Kidney tubule cell (primary cell): ENCODE results near the gene TGFB1I1.
A peak's percentile ranks its signal among the peaks of the same experiment; 100 is the strongest.
"Not testable (repeated sequence)": the region's sequence is repeated elsewhere in the genome, so short reads cannot be mapped to it uniquely, and the experiment has no call there.

Source experiments
- DNase-seq: peaks from one replicate; pipeline ENCODE4 v3.0.0-alpha.2; 2018; ENCODE audit warnings: low spot score

The TGFB1I1 gene

DNA sequence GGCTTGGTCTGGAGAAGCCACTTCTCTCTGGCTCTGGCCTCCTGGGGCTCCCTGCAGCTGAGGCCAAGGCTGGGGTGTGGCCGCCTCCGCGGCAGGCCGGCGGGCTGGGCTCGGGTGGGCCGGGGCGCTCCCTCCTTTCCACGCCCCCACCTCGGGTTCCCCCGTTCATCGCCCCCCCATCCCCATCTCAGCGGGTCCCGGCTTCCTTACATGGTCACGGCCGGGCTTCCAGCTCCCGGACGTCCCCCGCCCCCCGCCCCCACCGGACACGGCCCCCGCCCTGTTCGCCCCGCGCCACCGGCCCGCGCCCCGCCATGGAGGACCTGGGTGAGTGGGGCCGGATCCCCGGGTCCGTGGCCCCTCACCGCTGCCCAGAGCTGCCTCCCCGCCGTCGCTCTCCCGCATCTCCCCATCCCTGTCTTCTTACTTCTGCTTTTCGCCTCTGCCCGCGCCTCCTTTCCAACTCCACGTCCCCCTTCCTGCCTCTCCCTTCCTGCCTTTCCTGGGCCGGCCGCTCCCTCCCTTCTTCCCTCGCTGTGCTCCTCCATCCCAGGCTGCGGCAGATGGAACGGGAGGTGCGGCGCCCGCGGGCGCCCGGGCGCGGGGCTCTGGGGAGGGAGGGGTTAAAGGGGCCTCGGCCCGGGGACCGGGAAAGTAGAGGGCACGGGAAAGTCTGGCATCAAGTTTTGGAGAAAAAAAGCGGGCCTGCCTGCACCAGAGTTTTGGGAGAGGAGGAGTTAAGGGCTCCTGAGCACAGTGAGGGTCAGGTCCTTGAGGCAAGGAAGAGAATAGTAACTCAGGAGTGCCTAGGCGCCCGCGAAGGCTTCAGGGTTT is at the start of gene TGFB1I1:
Gene TGFB1I1, plus strand, starts transcription at position 278 of the 834 bp plus-strand sequence. Its CDS starts 37 bp downstream, at position 315.
- DNase-seq = peak; percentile 55

DNA sequence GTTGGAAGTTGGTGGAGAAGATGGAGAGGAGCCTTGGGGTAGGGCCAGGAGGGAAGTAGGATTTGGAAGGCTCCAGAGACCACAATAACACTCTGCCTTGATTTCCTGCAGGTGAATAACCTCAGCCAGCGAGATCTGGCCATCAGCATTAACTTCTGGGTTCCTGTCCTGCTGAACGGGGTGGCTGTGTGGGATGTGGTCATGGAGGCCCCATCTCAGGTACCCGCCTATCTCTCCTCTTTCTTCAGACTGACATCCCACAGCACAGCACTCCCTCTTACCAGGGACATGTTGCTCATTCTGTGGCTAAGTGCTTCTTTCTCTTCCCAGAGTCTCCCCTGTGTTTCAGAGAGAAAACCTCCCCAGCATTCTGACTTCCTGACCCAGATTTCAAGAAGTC is 48.7 kb upstream of the TGFB1I1 start:
- DNase-seq = no peak

DNA sequence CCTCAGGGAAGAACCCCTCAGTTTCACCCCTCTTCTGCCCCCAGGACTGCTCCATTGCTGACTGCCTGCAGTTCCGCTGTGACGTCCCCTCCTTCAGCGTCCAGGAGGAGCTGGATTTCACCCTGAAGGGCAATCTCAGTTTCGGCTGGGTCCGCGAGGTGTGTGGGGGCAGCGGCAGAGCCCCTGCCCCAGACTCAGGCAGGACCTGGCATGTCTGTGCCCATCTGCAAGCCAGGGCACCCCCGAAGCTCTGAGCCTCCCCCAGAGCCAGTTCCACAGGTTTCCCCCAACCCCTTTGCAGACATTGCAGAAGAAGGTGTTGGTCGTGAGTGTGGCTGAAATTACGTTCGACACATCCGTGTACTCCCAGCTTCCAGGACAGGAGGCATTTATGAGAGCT is 48.2 kb upstream of the TGFB1I1 start:
- no peak for DNase-seq

DNA sequence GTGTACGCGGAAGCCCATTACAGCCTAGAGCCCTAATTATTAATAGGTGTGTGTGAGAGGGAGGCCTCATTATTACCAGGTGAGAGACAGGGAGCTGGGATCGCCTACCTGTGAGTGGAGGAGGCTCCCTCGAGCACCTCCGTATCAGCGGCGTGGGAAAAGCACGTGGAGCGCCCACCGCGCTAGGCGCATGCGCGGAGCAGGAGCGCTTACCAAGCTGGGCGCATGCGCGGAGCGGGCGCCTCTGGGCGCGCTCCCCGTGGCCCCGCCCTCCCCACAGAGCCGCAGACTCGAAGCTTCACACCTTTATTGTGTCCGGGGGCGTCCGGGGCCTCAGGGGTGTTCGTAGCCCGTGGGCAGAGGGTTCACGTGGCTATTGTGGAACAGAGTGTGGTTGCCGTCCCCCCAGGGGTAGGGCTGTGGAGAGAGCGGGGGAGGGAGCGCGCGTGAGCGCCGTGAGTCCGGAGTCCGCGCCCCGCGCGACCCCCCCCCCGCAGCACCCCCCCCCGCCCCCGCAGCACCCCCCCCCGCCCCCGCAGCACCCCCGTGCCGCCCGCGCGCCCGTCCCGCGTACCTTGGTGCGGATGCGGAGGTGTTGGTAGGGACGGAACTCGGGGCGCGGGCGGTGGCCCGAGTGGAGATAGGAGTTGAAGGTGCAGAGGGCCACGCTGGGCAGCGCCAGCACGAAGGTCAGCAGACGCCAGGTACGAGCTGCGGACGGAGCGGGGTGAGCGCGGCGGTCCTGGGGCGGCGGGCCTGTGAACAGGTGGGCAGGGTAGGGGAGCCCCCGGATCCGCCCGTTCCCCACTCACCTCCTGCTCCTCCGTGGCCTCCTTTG is 44.3 kb upstream of the TGFB1I1 start:
- peak; percentile 64 for DNase-seq

DNA sequence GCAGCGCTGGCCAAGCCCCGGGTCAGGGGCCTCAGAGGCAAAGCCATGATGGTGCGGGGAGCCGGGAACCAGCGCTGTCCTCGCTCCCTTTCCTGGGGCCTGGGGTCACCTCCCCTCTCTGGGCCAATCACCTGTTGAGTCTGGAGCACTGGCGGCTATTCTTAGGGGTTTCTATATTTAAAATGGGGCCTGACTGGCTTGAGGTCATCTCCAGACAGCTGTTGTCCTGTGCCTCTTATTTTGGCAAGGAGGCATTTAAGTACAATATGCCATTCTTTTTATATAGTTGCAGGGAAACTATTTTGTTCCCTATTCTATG is 43.7 kb upstream of the TGFB1I1 start, which contains the start of gene COX6A2:
Gene COX6A2, minus strand, starts transcription at position 82 of the 319 bp plus-strand sequence. Its CDS starts 35 bp downstream, at position 47.
- no peak for DNase-seq

DNA sequence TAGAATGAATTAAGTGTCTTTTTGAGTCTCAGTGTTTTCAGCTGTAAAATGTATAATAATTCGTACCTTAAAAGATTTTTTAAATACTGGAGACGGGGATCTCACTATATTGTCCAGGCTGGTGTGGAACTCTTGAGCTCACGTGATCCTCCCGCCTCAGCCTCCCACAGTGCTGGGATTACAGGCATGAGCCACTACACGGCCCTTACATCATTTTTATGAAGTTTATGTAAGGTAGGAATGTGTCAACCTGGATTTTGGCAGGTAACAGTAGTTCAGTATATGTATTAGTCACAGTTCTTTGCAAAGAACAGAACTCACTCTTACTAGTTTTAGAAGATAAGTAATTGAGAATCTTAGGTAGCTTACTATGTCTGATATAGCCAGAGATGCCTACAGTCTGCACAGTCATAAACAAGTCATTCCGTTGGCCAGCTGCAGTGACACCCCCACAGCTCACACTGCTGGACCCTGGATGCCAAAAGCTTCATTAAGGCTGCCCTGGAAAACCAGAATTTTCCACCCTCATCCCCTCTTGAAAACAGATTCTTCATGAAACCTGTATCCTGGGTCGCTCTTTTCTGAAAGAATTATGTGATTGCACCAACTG is 43.2 kb upstream of the TGFB1I1 start:
- no peak for DNase-seq

DNA sequence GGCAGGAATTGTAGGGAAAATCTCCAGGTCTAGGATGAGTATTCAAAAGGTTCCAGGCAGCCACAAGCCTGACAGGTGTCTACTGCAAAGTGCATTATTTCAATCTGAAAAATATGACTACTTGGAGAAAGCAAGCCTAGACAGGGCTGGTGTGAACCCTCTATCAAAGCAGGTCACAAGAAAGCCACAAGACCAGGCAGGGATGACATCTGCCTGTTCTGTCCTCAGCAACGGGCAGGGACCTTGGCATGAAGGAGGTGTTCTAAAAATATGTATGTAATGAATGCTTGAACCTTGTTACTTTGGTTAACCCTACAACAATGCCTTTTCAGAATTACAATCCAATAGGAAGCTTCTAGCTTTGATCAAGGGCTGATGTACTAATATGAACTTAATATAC is 42.6 kb upstream of the TGFB1I1 start:
- no peak for DNase-seq

DNA sequence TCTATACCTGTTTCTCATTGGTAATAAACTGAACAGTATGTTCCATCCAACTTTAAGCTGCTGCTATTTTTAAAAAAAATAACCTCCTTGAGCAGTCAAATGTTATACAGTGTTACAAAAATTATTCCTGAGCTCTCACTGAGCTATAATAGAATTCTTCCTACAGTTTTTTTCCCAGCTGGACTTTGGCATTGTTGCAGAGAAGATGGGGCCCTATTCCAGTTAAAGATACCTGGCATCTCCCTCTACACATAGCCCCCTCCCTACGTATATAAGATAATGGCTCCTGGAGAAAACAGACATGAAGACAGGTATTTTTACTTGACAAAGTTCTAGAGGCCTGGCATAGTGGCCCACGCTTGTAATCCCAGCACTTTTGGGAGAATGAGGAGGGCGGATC is 42.2 kb upstream of the TGFB1I1 start:
- no peak for DNase-seq

DNA sequence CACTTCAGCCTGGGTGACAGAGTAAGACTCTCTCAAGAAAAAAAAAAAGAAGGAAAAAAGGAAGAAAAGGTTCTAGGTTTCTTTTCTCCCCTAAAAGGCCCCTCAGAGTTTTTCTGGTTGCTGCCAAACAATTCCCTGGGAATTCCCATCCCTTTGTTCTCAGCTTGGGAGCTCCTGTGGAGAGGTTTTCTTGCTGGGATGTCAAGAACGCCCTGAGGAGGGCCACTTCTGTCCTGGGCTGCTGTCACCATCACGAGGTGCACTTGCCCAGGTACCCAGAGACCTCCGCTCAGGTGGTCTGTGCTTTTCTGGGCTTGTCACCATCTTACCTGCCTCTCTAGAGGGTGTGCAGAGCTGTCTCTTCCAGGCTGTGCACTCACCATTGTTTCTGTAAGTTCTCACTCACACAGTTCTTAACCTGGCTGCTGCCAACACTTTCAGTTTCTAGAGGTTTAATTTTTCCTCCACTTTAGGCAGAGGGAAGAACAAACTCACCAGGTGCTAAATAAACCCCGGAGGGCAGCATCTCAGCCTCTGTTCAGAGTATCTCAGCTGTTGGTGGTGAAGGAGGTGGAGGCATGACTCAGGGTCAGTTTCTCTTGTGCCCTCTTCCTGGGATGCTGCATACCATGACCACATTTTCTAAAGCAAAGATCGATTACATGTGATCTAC is 41.4 kb upstream of the TGFB1I1 start:
- DNase-seq = no peak

DNA sequence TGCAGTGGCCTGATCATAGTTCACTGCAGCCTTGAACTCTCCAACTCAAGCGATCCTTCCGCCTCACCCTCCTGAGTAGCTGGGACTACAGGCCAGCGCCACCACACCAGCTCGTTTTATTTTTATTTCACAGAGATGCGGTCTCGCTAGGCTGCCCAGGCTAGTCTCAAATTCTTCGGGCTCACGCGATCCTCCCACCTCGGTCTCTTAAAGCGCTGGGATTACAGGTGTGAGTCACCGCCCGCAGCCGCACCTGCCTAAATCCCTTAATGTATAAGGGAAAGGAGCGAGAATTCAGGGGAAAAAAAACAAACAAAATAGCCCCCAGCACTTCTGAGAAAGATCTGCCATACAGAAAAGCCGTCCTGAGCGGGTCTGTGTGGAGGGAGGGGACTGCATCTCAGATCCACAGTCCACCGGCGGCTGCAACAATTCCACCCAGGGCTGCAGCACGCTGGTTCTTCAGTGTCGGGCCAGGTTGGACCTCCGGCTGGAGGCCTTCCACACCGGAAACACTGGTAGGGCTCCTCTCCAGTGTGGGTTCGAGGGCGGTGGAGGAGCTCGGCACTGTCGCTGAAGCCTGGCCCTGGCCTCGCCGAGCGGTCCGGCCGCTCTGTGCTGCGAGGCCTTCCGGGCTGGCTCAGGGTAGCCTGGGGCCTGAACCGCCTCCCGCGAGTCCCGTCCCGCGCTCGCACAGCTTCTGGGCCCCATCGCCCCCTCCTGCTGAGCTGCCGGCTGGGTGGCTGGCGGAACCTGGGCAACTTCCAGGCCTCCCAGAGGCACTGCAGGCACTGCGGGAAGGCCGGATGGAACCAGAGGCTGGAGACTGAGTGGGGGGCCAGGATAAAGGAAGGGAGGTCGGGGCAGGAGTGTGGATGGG is 36.4 kb upstream of the TGFB1I1 start:
- no peak for DNase-seq

DNA sequence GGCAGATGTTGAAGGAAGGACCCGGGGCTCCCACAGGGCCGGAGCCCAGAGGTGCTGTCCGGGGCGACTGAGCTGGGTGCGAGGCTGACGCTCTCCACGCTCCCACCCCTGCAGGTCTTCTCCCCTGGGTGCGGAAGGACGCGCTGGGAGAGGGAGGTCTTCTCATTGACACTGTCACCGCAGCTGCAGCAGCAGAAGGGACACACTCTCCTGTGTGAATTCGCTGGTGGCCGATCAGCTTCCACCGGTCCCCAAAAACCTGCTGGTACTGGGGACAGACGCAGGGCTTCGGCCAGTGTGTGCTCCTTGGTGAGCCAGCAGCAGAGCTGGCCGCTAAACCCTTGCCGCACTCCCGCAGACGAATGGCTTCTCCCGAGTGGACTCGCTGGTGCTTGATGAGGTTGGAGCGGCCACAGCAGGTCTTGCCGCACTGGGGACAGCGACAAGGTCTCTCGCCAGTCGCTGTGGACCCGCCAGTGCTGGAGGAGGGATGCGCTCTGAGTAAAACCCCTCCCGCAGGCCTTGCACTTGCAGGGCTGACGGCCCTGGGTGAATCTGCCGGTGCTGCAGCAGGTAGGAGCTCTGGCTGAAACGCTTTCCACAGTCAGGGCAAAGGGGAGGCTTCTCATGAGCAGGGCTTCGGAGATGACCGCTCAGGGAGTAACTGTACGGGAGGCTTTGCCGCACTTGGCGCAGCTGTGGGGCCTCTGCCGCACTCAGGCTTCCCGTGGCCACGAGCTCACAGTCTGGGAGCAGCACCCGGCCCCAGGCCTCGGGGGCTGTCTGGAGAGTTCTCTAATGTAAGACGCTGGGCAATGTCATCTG is 35.5 kb upstream of the TGFB1I1 start:
- DNase-seq = no peak

DNA sequence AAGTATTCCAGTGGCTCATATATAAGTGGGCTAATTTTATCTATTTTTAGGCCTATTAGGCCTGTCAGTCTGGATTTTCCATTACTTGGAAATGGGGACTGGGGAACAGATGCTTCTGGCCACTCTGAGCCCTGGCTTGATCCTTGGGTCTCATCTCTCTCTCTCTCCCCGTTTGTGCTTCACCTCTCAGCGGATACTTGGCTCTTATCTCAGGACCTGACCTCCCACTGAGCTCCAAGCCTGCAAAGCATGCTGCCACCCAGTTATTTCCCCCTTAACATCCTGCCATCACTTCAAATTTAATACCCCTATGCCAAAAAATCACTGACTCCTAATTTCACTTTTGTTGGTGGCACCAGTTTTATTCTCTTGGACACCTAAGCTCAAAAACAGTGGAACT is 33.5 kb upstream of the TGFB1I1 start:
- DNase-seq = no peak

DNA sequence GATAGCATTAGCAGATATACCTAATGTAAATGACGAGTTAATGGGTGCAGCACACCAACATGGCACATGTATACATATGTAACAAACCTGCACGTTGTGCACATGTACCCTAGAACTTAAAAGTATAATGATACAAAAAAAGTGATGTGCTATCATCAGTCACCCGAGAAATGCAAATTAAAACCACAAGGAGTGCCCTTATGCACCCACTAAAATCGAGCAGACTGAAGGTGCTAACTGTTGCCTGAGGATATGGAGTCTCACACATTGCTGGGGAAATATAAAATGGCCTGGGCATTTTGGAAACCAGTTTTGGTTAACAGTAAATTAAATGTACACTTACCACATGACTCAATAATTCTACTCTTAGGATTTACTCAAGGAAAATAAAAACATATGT is 32.9 kb upstream of the TGFB1I1 start:
- not testable (repeated sequence) for DNase-seq

DNA sequence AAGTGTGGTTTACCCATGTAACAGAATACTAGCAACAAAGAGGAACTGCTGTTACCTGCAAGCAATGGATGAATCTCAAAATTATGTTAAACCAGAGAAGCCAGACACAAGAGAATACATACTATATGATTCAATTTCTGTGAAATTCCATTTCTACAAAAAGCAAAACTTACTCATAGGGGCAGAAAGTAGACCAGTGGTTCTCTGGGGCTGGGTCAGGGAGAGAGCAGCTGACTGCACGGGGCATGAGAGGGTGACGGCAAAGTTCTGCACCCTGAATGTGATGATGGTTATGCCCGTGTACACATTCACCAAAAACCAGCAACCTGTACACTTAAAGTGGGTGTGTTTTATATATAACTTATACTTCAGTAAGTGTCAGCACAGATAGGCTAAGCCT is 32.4 kb upstream of the TGFB1I1 start:
- no peak for DNase-seq

DNA sequence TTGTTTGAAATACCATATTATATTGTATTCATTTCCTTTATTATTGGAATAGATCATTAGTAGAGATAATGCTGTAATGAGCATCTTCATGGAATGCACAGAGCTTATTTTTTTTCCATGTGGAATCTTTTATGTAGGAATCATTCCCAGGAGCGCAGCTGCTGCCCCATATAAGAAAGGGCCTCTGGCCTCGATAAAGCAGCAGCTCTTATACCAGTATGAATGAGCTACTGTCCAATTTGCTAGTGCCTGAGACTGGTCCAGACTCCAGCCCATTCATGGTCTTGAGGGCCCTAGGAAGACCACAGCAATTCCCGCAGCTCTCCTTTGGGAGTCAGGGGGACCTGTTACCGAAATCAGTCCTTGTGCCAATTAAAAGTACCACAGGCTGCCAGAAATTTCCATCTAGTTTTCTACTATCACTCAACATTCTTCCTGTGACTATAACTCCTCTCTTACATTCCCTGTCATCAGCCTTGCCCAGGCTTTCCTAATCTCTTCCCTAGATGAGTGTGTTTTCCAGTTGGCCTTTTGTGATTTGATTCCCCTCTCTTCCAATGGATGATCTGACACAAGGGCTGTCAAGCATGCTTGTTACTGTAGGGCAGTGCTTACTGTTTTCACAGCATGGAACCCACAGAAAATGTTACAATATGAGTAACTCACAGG is 31.3 kb upstream of the TGFB1I1 start:
- no peak for DNase-seq

DNA sequence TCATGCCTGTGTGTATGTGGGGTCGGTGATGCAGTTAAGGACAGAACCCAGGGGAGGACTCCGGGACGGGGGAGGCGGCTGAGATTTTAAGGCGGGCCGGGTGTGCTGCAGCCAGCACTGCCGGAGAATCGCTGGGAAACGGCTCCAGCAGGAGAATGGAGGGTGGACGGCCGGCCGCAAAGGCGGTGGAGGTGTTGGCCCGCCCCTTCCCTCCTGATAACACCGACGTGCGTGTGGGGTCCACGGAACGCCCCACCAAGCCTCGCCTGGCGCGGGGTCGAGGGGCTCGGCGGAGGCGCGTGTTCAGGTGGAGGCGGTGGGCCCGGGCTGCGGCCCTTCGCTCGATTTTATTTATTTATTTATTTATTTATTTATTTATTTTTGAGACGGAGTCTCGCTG is 30.0 kb upstream of the TGFB1I1 start:
- no peak for DNase-seq

DNA sequence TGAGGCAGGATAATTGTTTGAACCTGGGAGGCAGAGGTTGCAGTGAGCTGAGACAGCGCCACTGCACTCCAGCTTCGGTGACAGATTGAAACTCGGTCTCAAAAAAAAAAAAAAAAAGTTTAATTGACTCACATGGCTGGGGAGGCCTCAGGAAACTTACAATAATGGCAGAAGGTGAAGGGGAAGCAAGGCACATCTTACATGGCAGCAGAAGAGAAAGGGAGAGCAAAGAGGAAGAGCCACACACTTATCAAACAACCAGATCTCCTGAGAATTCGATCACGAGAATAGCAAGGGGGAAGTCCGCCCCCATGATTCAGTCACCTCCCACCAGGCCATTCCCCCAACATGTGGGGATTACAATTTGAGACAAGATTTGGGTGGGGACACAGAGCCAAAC is 26.0 kb upstream of the TGFB1I1 start:
- not testable (repeated sequence) for DNase-seq

DNA sequence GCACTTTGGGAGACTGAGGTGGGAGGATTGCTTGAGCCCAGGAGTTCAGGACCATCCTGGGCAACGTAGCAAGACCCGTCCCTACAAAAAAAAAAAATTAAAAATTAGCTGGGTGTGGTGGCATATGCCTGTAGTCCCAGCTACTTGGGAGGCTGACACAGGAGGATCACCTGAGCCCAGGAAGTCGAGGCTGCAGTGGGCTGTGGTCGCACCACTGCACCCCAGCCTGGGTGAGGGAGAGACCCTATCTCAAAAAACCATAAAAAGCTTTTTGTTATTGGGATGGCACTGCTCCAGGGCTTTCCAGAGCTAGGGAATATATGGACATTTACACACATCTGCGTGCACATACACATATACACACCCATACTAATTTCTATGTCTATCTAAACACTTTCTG is 20.8 kb upstream of the TGFB1I1 start:
- DNase-seq = no peak

DNA sequence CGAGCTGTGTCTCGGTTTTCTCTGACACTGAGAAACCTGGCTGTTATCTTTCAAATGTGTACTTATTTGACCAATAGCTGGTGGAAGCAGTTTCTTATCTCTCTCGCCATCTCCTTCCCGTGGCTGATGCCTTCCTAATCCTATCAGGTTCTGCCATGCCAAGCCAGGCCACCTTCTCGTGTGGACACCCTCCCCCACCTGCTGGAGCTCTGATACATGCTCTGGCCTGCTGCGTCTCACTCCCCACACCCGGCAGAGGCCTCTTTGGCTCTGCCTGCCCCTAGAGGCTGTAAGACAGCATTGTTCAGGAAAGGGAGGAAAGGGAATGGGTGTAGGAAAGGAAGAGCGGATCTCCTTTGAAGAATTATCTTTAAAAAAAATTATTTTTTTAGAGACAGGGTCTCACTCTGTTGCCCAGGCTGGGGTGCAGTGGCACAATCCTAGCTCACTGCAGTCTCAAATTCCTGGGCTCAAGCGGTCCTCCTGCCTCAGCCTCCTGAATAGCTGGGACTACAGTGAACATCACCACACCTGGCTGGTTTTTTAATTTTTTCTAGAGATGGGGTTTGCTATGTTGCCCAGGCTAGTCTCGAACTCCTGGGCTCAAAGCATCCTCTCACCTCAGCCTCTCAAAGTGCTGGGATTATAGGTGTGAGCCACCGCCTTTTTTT is 20.1 kb upstream of the TGFB1I1 start:
- peak; percentile 83 for DNase-seq
